ENCODE results near the gene GPR143. TPM values are rescaled to one million over a fixed set of nuclear protein-coding genes. Genes with fewer than 3 reads are reported as not detected.

Gene GPR143
- total RNA-seq, 2 experiments from 2014 or later, result not detected

GRCh38 chrX:9704876-9705465 lies 60.7 kb downstream of the GPR143 start:
- H3K27me3 Mint-ChIP-seq, result no peaks in the 10 kb centered on the region
- H3K4me3 Mint-ChIP-seq, result no peak overlapping the region
- peaks cover 33% of the 10 kb centered on the region for H3K36me3 Mint-ChIP-seq
- no peak for DNase-seq
- peaks cover 4% of the 10 kb centered on the region for H3K4me1 Mint-ChIP-seq
- no peaks in the 10 kb centered on the region for H3K9me3 Mint-ChIP-seq
- H3K27ac Mint-ChIP-seq, result no peak overlapping the region

GRCh38 chrX:9703406-9703805 lies 62.2 kb downstream of the GPR143 start:
- DNase-seq, result no peak
- Mint-ChIP-seq H3K4me3 (no peak overlapping the region), H3K27me3 (no peaks in the 10 kb centered on the region), H3K9me3 (no peaks in the 10 kb centered on the region), H3K4me1 (no peaks in the 10 kb centered on the region), H3K36me3 (peaks cover 33% of the 10 kb centered on the region), H3K27ac (no peak overlapping the region)

GRCh38 chrX:9701790-9702189 lies 63.9 kb downstream of the GPR143 start:
- no peak for DNase-seq
- H3K27me3 Mint-ChIP-seq, result no peaks in the 10 kb centered on the region
- H3K27ac Mint-ChIP-seq, result no peak overlapping the region
- peaks cover 34% of the 10 kb centered on the region for H3K36me3 Mint-ChIP-seq
- H3K4me1 Mint-ChIP-seq, result no peaks in the 10 kb centered on the region
- no peaks in the 10 kb centered on the region for H3K9me3 Mint-ChIP-seq
- H3K4me3 Mint-ChIP-seq, result no peak overlapping the region

GRCh38 chrX:9700555-9700954 lies 65.1 kb downstream of the GPR143 start:
- Mint-ChIP-seq H3K4me3 (no peak overlapping the region), H3K9me3 (no peaks in the 10 kb centered on the region), H3K27ac (no peak overlapping the region), H3K36me3 (peaks cover 35% of the 10 kb centered on the region), H3K27me3 (no peaks in the 10 kb centered on the region), H3K4me1 (no peaks in the 10 kb centered on the region)
- no peak for DNase-seq

- DNase-seq, result no peak
- Mint-ChIP-seq H3K4me3 (no peak overlapping the region), H3K27ac (no peak overlapping the region), H3K9me3 (no peaks in the 10 kb centered on the region), H3K27me3 (no peaks in the 10 kb centered on the region), H3K4me1 (peaks cover under 1% of the 10 kb centered on the region), H3K36me3 (peaks cover 22% of the 10 kb centered on the region)
These were observed 67.1 kb downstream of the GPR143 start for GRCh38 chrX:9698576-9698975.

- no peak overlapping the region for H3K4me3 Mint-ChIP-seq
- peaks cover 3% of the 10 kb centered on the region for H3K4me1 Mint-ChIP-seq
- H3K9me3 Mint-ChIP-seq, result no peaks in the 10 kb centered on the region
- peaks cover 9% of the 10 kb centered on the region for H3K36me3 Mint-ChIP-seq
- DNase-seq, result no peak
- no peak overlapping the region for H3K27ac Mint-ChIP-seq
- H3K27me3 Mint-ChIP-seq, result no peaks in the 10 kb centered on the region
These were observed 72.2 kb downstream of the GPR143 start for GRCh38 chrX:9693307-9694001.

- peaks cover 3% of the 10 kb centered on the region for H3K4me1 Mint-ChIP-seq
- no peak for DNase-seq
- no peak overlapping the region for H3K27ac Mint-ChIP-seq
- peaks cover 7% of the 10 kb centered on the region for H3K36me3 Mint-ChIP-seq
- no peaks in the 10 kb centered on the region for H3K9me3 Mint-ChIP-seq
- no peaks in the 10 kb centered on the region for H3K27me3 Mint-ChIP-seq
- H3K4me3 Mint-ChIP-seq, result no peak overlapping the region
These were observed 75.6 kb downstream of the GPR143 start for GRCh38 chrX:9690046-9690445.

- Mint-ChIP-seq H3K4me1 (peaks cover 3% of the 10 kb centered on the region), H3K27me3 (no peaks in the 10 kb centered on the region), H3K4me3 (no peak overlapping the region), H3K36me3 (peaks cover 7% of the 10 kb centered on the region), H3K27ac (no peak overlapping the region), H3K9me3 (no peaks in the 10 kb centered on the region)
- DNase-seq, result no peak
These were observed 76.8 kb downstream of the GPR143 start for GRCh38 chrX:9688833-9689232.

GRCh38 chrX:9687899-9688298 lies 77.7 kb downstream of the GPR143 start:
- H3K9me3 Mint-ChIP-seq, result no peaks in the 10 kb centered on the region
- DNase-seq, result no peak
- H3K27ac Mint-ChIP-seq, result no peak overlapping the region
- H3K36me3 Mint-ChIP-seq, result peaks cover 7% of the 10 kb centered on the region
- no peak overlapping the region for H3K4me3 Mint-ChIP-seq
- no peaks in the 10 kb centered on the region for H3K4me1 Mint-ChIP-seq
- H3K27me3 Mint-ChIP-seq, result no peaks in the 10 kb centered on the region

- Mint-ChIP-seq H3K27ac (no peak overlapping the region), H3K36me3 (peaks cover 15% of the 10 kb centered on the region), H3K27me3 (no peaks in the 10 kb centered on the region), H3K9me3 (no peaks in the 10 kb centered on the region), H3K4me3 (no peak overlapping the region), H3K4me1 (peaks cover 6% of the 10 kb centered on the region)
- DNase-seq, result no peak
These were observed 82.3 kb downstream of the GPR143 start for GRCh38 chrX:9683350-9683749.

- no peak for DNase-seq
- Mint-ChIP-seq H3K4me3 (no peak overlapping the region), H3K4me1 (peaks cover 9% of the 10 kb centered on the region), H3K36me3 (peaks cover 19% of the 10 kb centered on the region), H3K27ac (no peak overlapping the region), H3K9me3 (no peaks in the 10 kb centered on the region), H3K27me3 (no peaks in the 10 kb centered on the region)
These were observed 82.8 kb downstream of the GPR143 start for GRCh38 chrX:9682861-9683260.

- peaks cover 13% of the 10 kb centered on the region for H3K4me1 Mint-ChIP-seq
- H3K9me3 Mint-ChIP-seq, result no peaks in the 10 kb centered on the region
- no peaks in the 10 kb centered on the region for H3K27me3 Mint-ChIP-seq
- H3K4me3 Mint-ChIP-seq, result no peak overlapping the region
- H3K27ac Mint-ChIP-seq, result no peak overlapping the region
- H3K36me3 Mint-ChIP-seq, result peaks cover 20% of the 10 kb centered on the region
- no peak for DNase-seq
These were observed 83.2 kb downstream of the GPR143 start for GRCh38 chrX:9682456-9682855.

GRCh38 chrX:9681422-9681821 lies 84.2 kb downstream of the GPR143 start:
- peaks cover 3% of the 10 kb centered on the region for H3K9me3 Mint-ChIP-seq
- H3K27me3 Mint-ChIP-seq, result no peaks in the 10 kb centered on the region
- peaks cover 18% of the 10 kb centered on the region for H3K4me1 Mint-ChIP-seq
- H3K27ac Mint-ChIP-seq, result no peak overlapping the region
- no peak for DNase-seq
- no peak overlapping the region for H3K4me3 Mint-ChIP-seq
- H3K36me3 Mint-ChIP-seq, result peaks cover 25% of the 10 kb centered on the region

GRCh38 chrX:9681011-9681410 lies 84.6 kb downstream of the GPR143 start:
- Mint-ChIP-seq H3K9me3 (peaks cover 4% of the 10 kb centered on the region), H3K27ac (no peak overlapping the region), H3K4me1 (peaks cover 18% of the 10 kb centered on the region), H3K36me3 (peaks cover 28% of the 10 kb centered on the region), H3K4me3 (no peak overlapping the region), H3K27me3 (no peaks in the 10 kb centered on the region)
- DNase-seq, result no peak

- Mint-ChIP-seq H3K9me3 (peaks cover 4% of the 10 kb centered on the region), H3K36me3 (peaks cover 33% of the 10 kb centered on the region), H3K27me3 (no peaks in the 10 kb centered on the region), H3K4me3 (no peak overlapping the region), H3K27ac (peak overlapping the region; percentile 59), H3K4me1 (peaks cover 18% of the 10 kb centered on the region)
- DNase-seq, result no peak
These were observed 87.3 kb downstream of the GPR143 start for GRCh38 chrX:9678215-9678965.
